ENCODE results near the gene IRF6.

DNA sequence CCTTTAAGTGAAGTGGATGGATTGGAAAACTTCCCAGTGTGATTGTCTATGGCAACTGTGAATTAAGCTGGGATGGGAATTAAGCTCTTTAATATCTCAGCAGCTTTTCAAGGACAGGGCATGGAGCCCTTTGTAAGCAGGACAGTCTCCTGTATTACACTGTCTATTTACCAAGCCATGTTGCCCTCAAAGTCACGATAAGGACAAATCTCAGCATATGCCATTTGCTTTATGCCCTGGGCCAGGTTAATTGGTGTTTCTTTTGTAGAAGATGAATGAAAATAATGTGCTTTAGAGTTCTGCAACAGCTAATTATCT, 39.4 kb upstream of the IRF6 start:
- TF ChIP-seq POLR2A (IDR thresholded peaks at IDR 0.05), result no peak
- TF ChIP-seq, protein P1, sequence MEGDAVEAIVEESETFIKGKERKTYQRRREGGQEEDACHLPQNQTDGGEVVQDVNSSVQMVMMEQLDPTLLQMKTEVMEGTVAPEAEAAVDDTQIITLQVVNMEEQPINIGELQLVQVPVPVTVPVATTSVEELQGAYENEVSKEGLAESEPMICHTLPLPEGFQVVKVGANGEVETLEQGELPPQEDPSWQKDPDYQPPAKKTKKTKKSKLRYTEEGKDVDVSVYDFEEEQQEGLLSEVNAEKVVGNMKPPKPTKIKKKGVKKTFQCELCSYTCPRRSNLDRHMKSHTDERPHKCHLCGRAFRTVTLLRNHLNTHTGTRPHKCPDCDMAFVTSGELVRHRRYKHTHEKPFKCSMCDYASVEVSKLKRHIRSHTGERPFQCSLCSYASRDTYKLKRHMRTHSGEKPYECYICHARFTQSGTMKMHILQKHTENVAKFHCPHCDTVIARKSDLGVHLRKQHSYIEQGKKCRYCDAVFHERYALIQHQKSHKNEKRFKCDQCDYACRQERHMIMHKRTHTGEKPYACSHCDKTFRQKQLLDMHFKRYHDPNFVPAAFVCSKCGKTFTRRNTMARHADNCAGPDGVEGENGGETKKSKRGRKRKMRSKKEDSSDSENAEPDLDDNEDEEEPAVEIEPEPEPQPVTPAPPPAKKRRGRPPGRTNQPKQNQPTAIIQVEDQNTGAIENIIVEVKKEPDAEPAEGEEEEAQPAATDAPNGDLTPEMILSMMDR (IDR thresholded peaks at IDR 0.05), result no peak
